ENCODE results near the gene TCHH. TPM values are rescaled to one million over a fixed set of nuclear protein-coding genes. Genes with fewer than 3 reads are reported as not detected.

The TCHH gene
- total and polyA plus RNA-seq, 4 donors = 0.13 to 0.27 (median 0.16) TPM; not detected in 1

Other genes with a start within 250 kb of the TCHH start
- 10 to 100 TPM; 11.8 to 17.5 TPM for gene THEM4, start 205.9 kb downstream of the TCHH start, total RNA-seq
- 10 to 100 TPM in 1 of 2 donors, 1 to 10 TPM in 1; 3.8 to 12.3 TPM for gene THEM4, start 205.9 kb downstream of the TCHH start, polyA plus RNA-seq
- 100 to 1,000 TPM; 188 to 386 TPM for gene S100A10, start 121.6 kb downstream of the TCHH start, total RNA-seq
- gene S100A10, start 121.6 kb downstream of the TCHH start, polyA plus RNA-seq = 100 to 1,000 TPM; 244 to 417 TPM
- 100 to 1,000 TPM; 416 to 418 TPM for gene S100A11, start 78.4 kb downstream of the TCHH start, total RNA-seq
- 100 to 1,000 TPM; 751 to 960 TPM for gene S100A11, start 78.4 kb downstream of the TCHH start, polyA plus RNA-seq
- not detected for gene TCHHL1, start 26.4 kb downstream of the TCHH start, total RNA-seq
- gene TCHHL1, start 26.4 kb downstream of the TCHH start, polyA plus RNA-seq = not detected
- gene RPTN, start 43.8 kb upstream of the TCHH start, total RNA-seq = not detected
- not detected for gene RPTN, start 43.8 kb upstream of the TCHH start, polyA plus RNA-seq
- gene HRNR, start 108.7 kb upstream of the TCHH start, total RNA-seq = not detected
- not detected for gene HRNR, start 108.7 kb upstream of the TCHH start, polyA plus RNA-seq
- gene FLG, start 209.8 kb upstream of the TCHH start, total RNA-seq = under 1 TPM in 1 of 2 donors, not detected in 1; 0.03 TPM
- gene FLG, start 209.8 kb upstream of the TCHH start, polyA plus RNA-seq = under 1 TPM; under 0.01 to 0.03 TPM
- gene FLG2, start 244.6 kb upstream of the TCHH start, total RNA-seq = not detected
- not detected for gene FLG2, start 244.6 kb upstream of the TCHH start, polyA plus RNA-seq